GM12878 (cell line): Measurements from ENCODE around the gene SLA2. TPM values are rescaled to one million over a fixed set of nuclear protein-coding genes. Genes with fewer than 3 reads are reported as not detected.

Experiments used
- ATF2 ChIP-seq: IDR thresholded peaks from 2 replicates; pipeline ENCODE4 v1.6.1; 2012; ENCODE audit warnings: low read length, inconsistent platforms
- CHD1 ChIP-seq: IDR thresholded peaks from 2 replicates; pipeline ENCODE4 v1.6.1; 2012; ENCODE audit warnings: low read depth, low read length, improper control_type of control experiment
- EED ChIP-seq: sonication (generic); IDR thresholded peaks from 2 replicates; pipeline ENCODE4 v1.6.1; 2016; ENCODE audit warnings: antibody characterized with exemption, low read depth
- MAX ChIP-seq: IDR thresholded peaks from 2 replicates; pipeline ENCODE4 v1.6.1; 2012; ENCODE audit warnings: low read depth, low read length, improper control_type of control experiment
- MXI1 ChIP-seq: fragments of 150-350 bp; IDR thresholded peaks from 2 replicates; pipeline ENCODE4 v1.6.1; 2011; ENCODE audit warnings: low read depth, mild to moderate bottlenecking, inconsistent platforms, low read length, improper control_type of control experiment
- NFXL1 ChIP-seq: fragments of 450-650 bp; IDR thresholded peaks from 2 replicates; pipeline ENCODE4 v1.6.1; 2017; ENCODE audit warnings: antibody characterized with exemption, mild to moderate bottlenecking, borderline replicate concordance
- TCF7 ChIP-seq: IDR thresholded peaks from 2 replicates; pipeline ENCODE4 v1.6.1; 2014; ENCODE audit warnings: antibody characterized with exemption, borderline replicate concordance
- YBX1 ChIP-seq: fragments of 450-650 bp; IDR thresholded peaks from 2 replicates; pipeline ENCODE4 v1.6.1; 2016; ENCODE audit warnings: antibody characterized with exemption
- polyA plus RNA-seq, 11 experiments: library from polyadenylated mRNA; depleted of rRNA in 4 of 11; unstranded in 6 of 11; stranded (reverse) in 5 of 11; fragments of >200 nt; fragmentation: Nextera tagmentation in 4 of 11; fragmentation: Illumina TruSeq in 1 of 11; extraction: Ambion mirVana in 4 of 11; extraction: Trizol in 1 of 11; gene quantifications; 1 replicate in 1 of 11; 2 replicates in 10 of 11; pipeline versions ENCODE4 v1.2.1 to v1.2.3, GENCODE V29; 2011 to 2016; ENCODE audit warnings: inconsistent platforms in 2 of 11, missing spikeins in 2 of 11, low read depth in 1 of 11
- total RNA-seq, 4 experiments: library from RNA; depleted of rRNA in 3 of 4; stranded (reverse); fragments of >200 nt in 3 of 4; fragmentation: Illumina TruSeq in 1 of 4; extraction: Trizol in 1 of 4; gene quantifications; 2 replicates each; pipeline versions ENCODE4 v1.2.1 to v1.2.3, GENCODE V29; 2013 to 2021
- TF ChIP-seq, protein P1 (sequence below): fragments of 450-650 bp; IDR thresholded peaks from 2 replicates; pipeline ENCODE4 v1.6.1; 2016; ENCODE audit warnings: mild to moderate bottlenecking
- TF ChIP-seq, protein P2 (sequence below): IDR thresholded peaks from 2 replicates; pipeline ENCODE4 v1.6.1; 2011; ENCODE audit warnings: borderline replicate concordance, low read depth, mild to moderate bottlenecking, moderate library complexity, mixed read lengths, low read length; ENCODE audit not compliant: insufficient read depth; ENCODE audit errors: extremely low read length

The SLA2 gene
- total and polyA plus RNA-seq, 10 of the 15 experiments (the other 5 are each of a cell fraction or from before 2014, with no cell fraction given), result 0.29 to 3.3 (median 1.4) TPM

- TF ChIP-seq CHD1, result no peak
- TF ChIP-seq MAX, result no peak
- no peak for TF ChIP-seq TCF7
- TF ChIP-seq, protein P1, sequence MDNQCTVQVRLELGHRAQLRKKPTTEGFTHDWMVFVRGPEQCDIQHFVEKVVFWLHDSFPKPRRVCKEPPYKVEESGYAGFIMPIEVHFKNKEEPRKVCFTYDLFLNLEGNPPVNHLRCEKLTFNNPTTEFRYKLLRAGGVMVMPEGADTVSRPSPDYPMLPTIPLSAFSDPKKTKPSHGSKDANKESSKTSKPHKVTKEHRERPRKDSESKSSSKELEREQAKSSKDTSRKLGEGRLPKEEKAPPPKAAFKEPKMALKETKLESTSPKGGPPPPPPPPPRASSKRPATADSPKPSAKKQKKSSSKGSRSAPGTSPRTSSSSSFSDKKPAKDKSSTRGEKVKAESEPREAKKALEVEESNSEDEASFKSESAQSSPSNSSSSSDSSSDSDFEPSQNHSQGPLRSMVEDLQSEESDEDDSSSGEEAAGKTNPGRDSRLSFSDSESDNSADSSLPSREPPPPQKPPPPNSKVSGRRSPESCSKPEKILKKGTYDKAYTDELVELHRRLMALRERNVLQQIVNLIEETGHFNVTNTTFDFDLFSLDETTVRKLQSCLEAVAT, result no peak
- no peak for TF ChIP-seq ATF2
- TF ChIP-seq MXI1, result no peak
- TF ChIP-seq YBX1, result no peak
- TF ChIP-seq EED, result no peak
- TF ChIP-seq, protein P2, sequence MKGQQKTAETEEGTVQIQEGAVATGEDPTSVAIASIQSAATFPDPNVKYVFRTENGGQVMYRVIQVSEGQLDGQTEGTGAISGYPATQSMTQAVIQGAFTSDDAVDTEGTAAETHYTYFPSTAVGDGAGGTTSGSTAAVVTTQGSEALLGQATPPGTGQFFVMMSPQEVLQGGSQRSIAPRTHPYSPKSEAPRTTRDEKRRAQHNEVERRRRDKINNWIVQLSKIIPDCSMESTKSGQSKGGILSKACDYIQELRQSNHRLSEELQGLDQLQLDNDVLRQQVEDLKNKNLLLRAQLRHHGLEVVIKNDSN, result no peak
- TF ChIP-seq NFXL1, result no peak
These were observed 14.3 kb downstream of the SLA2 start (continued) for GRCh38 chr20:36631646-36632045.
